HG03064 (cell line): ENCODE results near the gene SHISA6.

Source experiments
- ATAC-seq: cut with Tn5 transposase; IDR thresholded peaks from one replicate; pipeline ENCODE4 v1.9.1; 2021; ENCODE audit warnings: low read depth; ENCODE audit not compliant: unreplicated experiment

The SHISA6 gene

GRCh38 chr17:11340803-11341202 lies 99.8 kb downstream of the SHISA6 start:
- ATAC-seq = no peak

GRCh38 chr17:11342138-11342537 lies 101.1 kb downstream of the SHISA6 start:
- ATAC-seq = no peak

- no peak for ATAC-seq
These were observed 108.1 kb downstream of the SHISA6 start for GRCh38 chr17:11349106-11349505.

- ATAC-seq = no peak
These were observed 110.5 kb downstream of the SHISA6 start for GRCh38 chr17:11351479-11351878.

GRCh38 chr17:11353601-11354000 lies 112.6 kb downstream of the SHISA6 start:
- no peak for ATAC-seq

- no peak for ATAC-seq
These were observed 115.4 kb downstream of the SHISA6 start for GRCh38 chr17:11356371-11356770.

- ATAC-seq = no peak
These were observed 122.6 kb downstream of the SHISA6 start for GRCh38 chr17:11363565-11364117.

GRCh38 chr17:11366272-11366850 lies 125.3 kb downstream of the SHISA6 start:
- ATAC-seq = no peak

- no peak for ATAC-seq
These were observed 128.6 kb downstream of the SHISA6 start for GRCh38 chr17:11369575-11369974.

GRCh38 chr17:11372692-11373091 lies 131.7 kb downstream of the SHISA6 start:
- ATAC-seq = no peak

GRCh38 chr17:11378506-11378905 lies 137.5 kb downstream of the SHISA6 start:
- ATAC-seq = no peak

- ATAC-seq = no peak
These were observed 139.7 kb downstream of the SHISA6 start for GRCh38 chr17:11380761-11381160.

GRCh38 chr17:11383157-11383556 lies 142.1 kb downstream of the SHISA6 start:
- ATAC-seq = no peak

- ATAC-seq = no peak
These were observed 143.1 kb downstream of the SHISA6 start for GRCh38 chr17:11384131-11384530.

GRCh38 chr17:11387610-11388009 lies 146.6 kb downstream of the SHISA6 start:
- no peak for ATAC-seq

- ATAC-seq = no peak
These were observed 147.0 kb downstream of the SHISA6 start for GRCh38 chr17:11388054-11388453.

- no peak for ATAC-seq
These were observed 148.6 kb downstream of the SHISA6 start for GRCh38 chr17:11389583-11389982.

GRCh38 chr17:11391134-11391533 lies 150.1 kb downstream of the SHISA6 start:
- no peak for ATAC-seq

GRCh38 chr17:11404431-11405276 lies 163.6 kb downstream of the SHISA6 start:
- ATAC-seq = no peak

- no peak for ATAC-seq
These were observed 165.7 kb downstream of the SHISA6 start for GRCh38 chr17:11406716-11407115.

- ATAC-seq = no peak
These were observed 171.6 kb downstream of the SHISA6 start for GRCh38 chr17:11412654-11413053.

- no peak for ATAC-seq
These were observed 177.3 kb downstream of the SHISA6 start for GRCh38 chr17:11418342-11418741.
